Hematopoietic multipotent progenitor cell treated with erythropoietin and hydrocortisone succinate and interleukin-3 and kit ligand, for 15 days (in vitro differentiated cells): ENCODE measurements around the gene ALDH16A1.
"Not testable (repeated sequence)": the region's sequence is repeated elsewhere in the genome, so short reads cannot be mapped to it uniquely, and the experiment has no call there.

ENCODE experiments used
- DNase-seq: peaks from one replicate; pipeline ENCODE4 v3.0.0-alpha.2; 2015; ENCODE audit warnings: low spot score

The ALDH16A1 gene

DNA sequence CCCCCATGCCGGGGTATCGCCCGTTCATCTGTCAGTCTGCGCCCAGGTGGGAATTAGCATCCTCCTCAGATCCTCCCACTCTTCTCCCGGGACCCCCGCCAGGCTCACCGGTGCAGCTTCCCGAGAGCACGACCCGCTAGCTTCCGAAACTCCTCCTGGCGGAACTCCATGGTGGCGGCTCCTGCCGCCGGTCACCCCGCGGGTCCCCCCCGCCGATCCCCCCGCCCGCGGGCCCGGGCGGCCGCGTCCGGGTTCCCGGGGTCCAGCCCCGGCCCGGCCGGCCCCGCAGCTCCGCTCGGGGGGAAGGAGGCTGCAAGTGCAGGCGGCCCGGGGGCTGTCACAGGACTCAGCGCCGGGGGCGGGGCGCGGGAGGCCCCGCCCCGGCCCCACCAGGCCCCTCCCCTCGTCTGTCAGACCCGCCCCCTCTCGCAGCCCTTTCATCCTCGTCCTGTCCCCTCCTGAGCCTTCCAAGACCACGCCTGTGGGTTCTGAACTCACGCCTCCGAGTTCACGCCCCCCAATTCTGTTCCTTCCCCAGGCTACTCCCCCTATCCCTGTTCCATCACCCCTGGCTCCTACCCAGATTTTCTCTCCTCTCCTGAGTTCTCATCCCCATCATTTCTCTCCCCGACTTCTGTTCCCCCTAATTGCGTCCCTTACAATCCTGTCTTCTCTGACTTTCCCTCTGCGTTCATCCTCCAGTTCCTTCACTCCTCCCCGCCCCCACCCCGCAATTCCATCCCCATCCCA, 11.6 kb upstream of the ALDH16A1 start, which contains the start of gene SLC17A7:
SLC17A7 (minus strand) TSS at position 318 of the 750 bp plus-strand sequence; CDS start at position 170, 148 bp downstream.
- DNase-seq: no peak

GRCh38 chr19:49441960-49442350, 11.1 kb upstream of the ALDH16A1 start:
- DNase-seq: no peak

DNA sequence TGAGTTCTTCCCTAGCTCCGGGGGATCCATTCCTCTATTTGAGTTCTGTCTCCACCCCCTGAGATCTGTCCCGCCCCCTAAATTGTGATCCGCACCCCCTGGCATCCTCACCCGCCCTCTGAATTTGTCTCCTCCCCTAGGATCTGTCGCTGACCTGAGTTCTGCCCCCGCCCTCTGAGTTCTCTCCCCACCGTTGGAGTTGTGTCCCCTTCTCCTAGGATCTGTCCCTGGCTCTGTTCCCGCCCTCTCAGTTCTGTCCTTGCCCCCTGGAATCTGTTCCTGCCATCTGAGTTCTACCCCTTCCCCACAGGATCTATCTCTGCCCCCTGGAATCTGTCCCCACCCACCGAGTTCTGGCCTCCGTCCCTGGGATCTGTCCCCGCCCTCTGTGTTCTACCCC, 10.7 kb upstream of the ALDH16A1 start:
- no peak for DNase-seq

DNA sequence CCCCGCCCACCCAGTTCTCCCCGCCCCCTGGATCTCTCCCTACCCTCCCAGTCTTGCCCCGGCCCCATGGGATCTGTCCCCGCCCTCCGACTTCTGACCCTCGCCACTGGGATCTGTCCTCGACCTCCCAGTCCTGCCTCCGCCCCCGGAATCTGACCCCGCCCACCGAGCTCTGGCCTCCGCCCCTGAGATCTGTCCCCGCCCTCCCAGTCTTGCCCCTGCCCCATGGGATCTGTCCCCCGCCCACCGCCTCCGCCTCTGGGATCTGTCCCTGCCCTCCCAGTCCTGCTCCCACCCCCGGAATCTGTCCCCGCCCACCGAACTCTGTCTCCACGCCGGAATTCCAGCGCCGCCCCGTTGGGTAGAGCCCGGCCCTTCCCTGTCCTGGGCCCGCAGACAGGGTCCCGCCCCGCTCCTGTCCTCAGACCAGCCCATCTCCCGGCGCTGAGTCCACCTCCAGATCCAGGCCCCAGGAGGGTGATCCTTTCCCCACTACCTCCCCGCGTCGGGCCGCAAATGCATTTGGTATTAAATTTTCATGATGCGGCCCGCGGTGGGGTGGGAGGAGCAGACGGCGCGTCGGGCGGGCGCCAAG, 10.2 kb upstream of the ALDH16A1 start:
- DNase-seq: peak; percentile 55

DNA sequence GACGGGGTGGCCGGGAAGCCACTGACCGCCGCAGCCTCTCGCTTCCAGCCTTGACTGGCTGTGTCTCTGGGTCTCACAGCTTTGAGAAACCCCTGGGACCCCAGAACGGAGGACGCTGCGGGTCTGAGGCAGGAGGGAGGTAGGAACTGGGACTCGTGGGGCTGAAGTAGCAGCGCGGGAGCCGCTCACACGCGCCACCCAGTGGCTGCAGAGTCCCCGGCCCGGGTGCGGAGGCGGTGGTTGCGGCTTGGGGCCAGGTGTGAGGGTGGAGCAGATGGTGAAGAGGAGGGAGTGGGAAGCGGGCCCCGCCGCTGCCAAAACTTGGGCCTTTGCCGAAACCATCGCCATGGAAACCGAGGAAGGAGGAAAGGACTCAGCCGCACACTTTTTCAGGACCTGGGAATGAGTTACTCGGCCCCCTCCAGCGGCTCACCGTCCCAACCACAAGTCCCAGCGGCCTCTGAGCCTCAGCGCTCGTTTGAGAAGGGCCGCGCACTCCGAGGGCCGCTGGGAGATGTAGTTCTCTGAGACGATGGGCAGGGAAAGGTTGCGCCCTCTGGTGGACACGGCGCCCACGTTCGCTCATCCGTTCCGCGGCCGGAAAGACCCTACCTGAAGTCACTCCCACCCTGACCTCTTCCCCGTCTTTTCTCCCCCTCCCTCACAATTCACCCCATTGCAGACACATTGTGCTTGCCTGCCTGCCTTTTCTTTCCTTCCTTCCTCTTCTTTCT, 9.5 kb upstream of the ALDH16A1 start:
- peak; percentile 94 for DNase-seq

GRCh38 chr19:49444100-49444700, 8.8 kb upstream of the ALDH16A1 start:
- not testable (repeated sequence) for DNase-seq

GRCh38 chr19:49445997-49446396, 7.0 kb upstream of the ALDH16A1 start:
- no peak for DNase-seq

GRCh38 chr19:49447485-49448431, 5.3 kb upstream of the ALDH16A1 start:
- DNase-seq: peak; percentile 70

GRCh38 chr19:49448432-49448786, 4.6 kb upstream of the ALDH16A1 start:
- DNase-seq: no peak

- no peak for DNase-seq
Observed at GRCh38 chr19:49450405-49450804, 2.6 kb upstream of the ALDH16A1 start.

DNA sequence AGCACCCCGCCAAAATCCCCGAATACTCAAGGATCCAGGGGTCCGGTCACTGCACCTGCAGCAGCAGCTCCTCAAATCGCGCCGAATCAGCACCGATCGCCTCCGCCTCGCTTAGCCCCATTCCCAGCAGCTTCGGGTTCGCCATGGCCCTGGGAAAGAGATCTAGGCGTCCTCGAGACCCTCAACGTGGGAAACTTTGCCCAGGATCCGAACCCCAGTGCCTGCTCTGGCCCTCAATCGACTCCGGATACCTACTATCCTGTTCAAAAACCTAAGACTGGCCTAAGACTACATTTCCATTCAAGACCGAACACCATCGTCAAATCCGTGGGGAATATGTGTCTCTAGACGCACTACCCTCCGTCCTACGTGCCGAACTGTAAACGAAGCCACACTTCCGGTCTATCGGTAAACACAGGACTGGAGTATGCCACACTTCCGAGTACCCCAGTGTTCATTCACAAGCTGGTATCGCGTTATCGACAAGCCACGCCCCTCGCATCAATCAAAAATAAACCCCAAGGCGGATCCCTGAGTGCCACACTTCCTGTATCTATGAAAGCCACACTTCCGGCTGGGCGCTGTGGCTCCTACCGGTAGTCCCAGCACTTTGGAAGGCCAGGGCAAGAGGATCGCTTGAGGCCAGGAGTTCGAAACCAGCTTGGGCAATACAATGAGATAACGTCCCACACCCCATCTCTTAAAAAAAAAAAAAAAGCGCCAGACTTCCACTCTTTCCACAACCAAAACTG, 1.4 kb upstream of the ALDH16A1 start, which contains the start of gene PIH1D1:
PIH1D1 (minus strand) TSS at position 385 of the 752 bp plus-strand sequence; CDS start at position 145, 240 bp downstream.
- DNase-seq: peak; percentile 99

DNA sequence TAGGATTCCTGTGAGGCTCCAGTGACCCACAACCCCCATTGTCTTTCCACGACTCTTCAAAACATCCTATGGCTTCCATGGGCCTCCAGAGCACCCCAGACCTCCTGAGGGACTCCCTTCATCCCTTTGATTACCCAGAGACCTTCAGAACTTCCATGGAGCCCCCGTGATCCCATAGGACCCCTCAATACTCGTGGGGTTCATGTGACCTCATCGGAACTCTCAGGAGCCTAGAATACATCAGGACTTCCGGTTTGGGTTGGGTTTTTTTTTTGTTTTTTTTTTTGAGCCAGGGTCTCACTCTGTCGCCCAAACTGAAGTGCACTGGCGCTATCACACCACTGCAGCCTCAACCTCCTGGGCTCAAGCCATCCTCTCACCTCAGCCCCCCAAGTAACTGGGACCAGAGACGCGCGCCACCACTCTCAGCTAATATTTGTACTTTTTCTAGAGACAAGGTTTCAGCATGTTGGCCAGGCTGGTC, 774 bp downstream of the ALDH16A1 start:
- DNase-seq: no peak

- DNase-seq: no peak
Observed at GRCh38 chr19:49455773-49456172, 2.7 kb downstream of the ALDH16A1 start.

DNA sequence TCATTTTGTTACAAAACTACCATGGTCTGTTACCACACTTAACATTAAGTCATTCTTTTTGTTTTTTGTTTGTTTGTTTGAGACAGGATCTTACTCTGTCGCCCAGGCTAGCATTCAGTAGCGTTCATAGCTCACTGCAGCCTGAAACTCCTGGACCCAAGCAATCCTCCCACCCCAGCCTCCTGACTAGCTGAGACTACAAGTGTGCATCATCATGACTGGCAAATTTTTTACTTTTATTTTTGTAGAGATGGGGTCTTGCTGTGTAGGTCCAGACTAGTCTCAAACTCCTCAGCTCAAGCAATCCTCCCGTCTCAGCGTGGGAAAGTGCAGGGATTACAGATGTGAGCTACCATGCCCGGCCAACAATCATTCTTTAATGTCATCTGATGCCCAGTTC, 3.3 kb downstream of the ALDH16A1 start:
- DNase-seq: no peak

- DNase-seq: no peak
Observed at GRCh38 chr19:49458567-49458903, 5.5 kb downstream of the ALDH16A1 start.

DNA sequence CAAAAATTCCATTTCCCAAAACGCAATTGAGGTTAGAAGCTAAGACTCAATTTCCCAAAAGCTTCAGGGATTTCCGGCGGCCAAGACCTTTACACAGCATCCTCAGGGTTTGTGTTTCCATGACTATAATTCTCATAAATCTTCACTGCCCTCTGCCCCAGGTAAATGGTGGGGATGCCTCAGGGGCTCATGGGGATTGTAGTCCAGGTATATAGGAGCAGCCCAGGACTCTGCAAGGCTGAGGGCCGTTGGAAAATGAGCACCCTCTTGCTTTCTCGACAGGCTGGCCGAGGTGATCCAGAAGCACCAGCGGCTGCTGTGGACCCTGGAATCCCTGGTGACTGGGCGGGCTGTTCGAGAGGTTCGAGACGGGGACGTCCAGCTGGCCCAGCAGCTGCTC, 6.4 kb downstream of the ALDH16A1 start:
- no peak for DNase-seq

- DNase-seq: not testable (repeated sequence)
Observed at GRCh38 chr19:49461130-49461529, 8.1 kb downstream of the ALDH16A1 start.

DNA sequence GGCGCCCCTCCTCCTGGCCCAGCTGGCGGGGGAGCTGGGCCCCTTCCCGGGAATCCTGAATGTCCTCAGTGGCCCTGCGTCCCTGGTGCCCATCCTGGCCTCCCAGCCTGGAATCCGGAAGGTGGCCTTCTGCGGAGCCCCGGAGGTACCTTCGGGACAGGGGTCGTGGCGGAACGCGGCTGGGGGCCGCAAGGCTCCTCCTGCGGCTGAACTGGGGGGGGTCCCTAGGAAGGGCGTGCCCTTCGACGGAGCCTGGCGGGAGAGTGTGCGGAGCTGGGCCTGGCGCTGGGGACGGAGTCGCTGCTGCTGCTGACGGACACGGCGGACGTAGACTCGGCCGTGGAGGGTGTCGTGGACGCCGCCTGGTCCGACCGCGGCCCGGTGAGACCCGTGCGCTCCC, 8.6 kb downstream of the ALDH16A1 start:
- no peak for DNase-seq

DNA sequence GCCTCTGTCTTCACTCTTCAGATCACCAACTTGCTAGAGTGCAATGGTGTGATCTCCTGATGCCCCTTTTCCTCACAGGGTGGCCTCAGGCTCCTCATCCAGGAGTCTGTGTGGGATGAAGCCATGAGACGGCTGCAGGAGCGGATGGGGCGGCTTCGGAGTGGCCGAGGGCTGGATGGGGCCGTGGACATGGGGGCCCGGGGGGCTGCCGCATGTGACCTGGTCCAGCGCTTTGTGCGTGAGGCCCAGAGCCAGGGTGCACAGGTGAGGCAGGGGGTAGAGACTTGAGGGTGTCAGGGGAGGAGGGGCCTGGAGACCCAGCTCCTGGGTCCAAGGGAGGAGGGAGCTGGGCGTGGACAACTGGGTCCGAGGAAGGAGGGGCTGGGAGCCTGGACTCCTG, 9.5 kb downstream of the ALDH16A1 start:
- DNase-seq: no peak

- DNase-seq: no peak
Observed at GRCh38 chr19:49463960-49464740, 11.1 kb downstream of the ALDH16A1 start.
